H1 (cell line): ENCODE measurements around the gene FA2H. TPM values are rescaled to one million over a fixed set of nuclear protein-coding genes. Genes with fewer than 3 reads are reported as not detected.

ENCODE experiments used
- CTCF ChIA-PET: fragments of 300-600 bp; sonication (Branson Sonifier 250); formaldehyde crosslinking; loops from one replicate; lab custom pipeline; 2021; ENCODE audit not compliant: partially characterized antibody; lab: Charles Lee
- POLR2A ChIA-PET: fragments of 300-600 bp; sonication (Branson Sonifier 250); formaldehyde crosslinking; loops from one replicate; lab custom pipeline; 2021; ENCODE audit warnings: inconsistent platforms; ENCODE audit not compliant: partially characterized antibody; lab: Charles Lee
- DNase-seq, 2 experiments: peaks; one replicate each; pipeline versions ENCODE4 v3.0.0 to v3.0.0-alpha.2; 2010 to 2022; ENCODE audit warnings: low spot score in 2 of 2, low read depth in 1 of 2, mixed read lengths in 1 of 2
- FAIRE-seq: peaks from 2 replicates; lab custom pipeline; 2011; peaks lifted over from hg19 to GRCh38; lab: Jason Lieb, UNC
- H2AFZ ChIP-seq: 2 replicates; pipeline ENCODE4 v1.8.1; 2012; ENCODE audit warnings: low read length, inconsistent platforms
- H2AK5ac ChIP-seq: 2 replicates; pipeline ENCODE4 v1.6.1; 2013; ENCODE audit warnings: low read depth, low read length
- H2BK120ac ChIP-seq: replicated peaks from 2 replicates; pipeline ENCODE3; 2013; ENCODE audit warnings: low read depth, low read length, inconsistent platforms
- H2BK12ac ChIP-seq: 2 replicates; pipeline ENCODE4 v1.6.1; 2013; ENCODE audit warnings: low read depth, low read length
- H2BK15ac ChIP-seq: 2 replicates; pipeline ENCODE4 v1.6.1; 2013; ENCODE audit warnings: low read length
- H2BK20ac ChIP-seq: 2 replicates; pipeline ENCODE4 v1.6.1; 2013; ENCODE audit warnings: low read length
- H2BK5ac ChIP-seq: 2 replicates; pipeline ENCODE4 v1.6.1; 2013; ENCODE audit warnings: low read depth, low read length
- H3K14ac ChIP-seq: 2 replicates; pipeline ENCODE4 v1.6.1; 2013; ENCODE audit warnings: inconsistent platforms; ENCODE audit not compliant: insufficient read length
- H3K18ac ChIP-seq: 2 replicates; pipeline ENCODE4 v1.6.1; 2013; ENCODE audit warnings: low read length; ENCODE audit errors: extremely low read depth
- H3K23ac ChIP-seq: 2 replicates; pipeline ENCODE4 v1.6.1; 2013; ENCODE audit warnings: inconsistent platforms; ENCODE audit not compliant: insufficient read length
- H3K23me2 ChIP-seq: 2 replicates; pipeline ENCODE4 v1.6.1; 2013; ENCODE audit warnings: low read depth, low read length
- H3K27ac ChIP-seq: 2 replicates; pipeline ENCODE4 v1.6.1; 2011; ENCODE audit warnings: low read depth, low read length, inconsistent platforms
- H3K27me3 ChIP-seq, 4 experiments: replicated peaks in 1 of 4; 1 replicate in 1 of 4; 2 replicates in 3 of 4; pipeline versions ENCODE4 v1.6.1 to v1.8.1; 2011 to 2013; ENCODE audit warnings: low read length in 3 of 4, mild to moderate bottlenecking in 3 of 4, inconsistent platforms in 2 of 4, mixed read lengths in 2 of 4, moderate library complexity in 1 of 4; ENCODE audit not compliant: control insufficient read depth in 3 of 4, insufficient read depth in 3 of 4; ENCODE audit errors: extremely low read depth in 1 of 4
- H3K36me3 ChIP-seq, 4 experiments: 2 replicates each; pipeline versions ENCODE4 v1.6.1 to v1.8.1; 2011 to 2013; ENCODE audit warnings: mild to moderate bottlenecking in 4 of 4, low read length in 3 of 4, moderate library complexity in 2 of 4, control low read depth in 1 of 4, inconsistent platforms in 1 of 4; ENCODE audit not compliant: insufficient read depth in 4 of 4, control insufficient read depth in 2 of 4
- H3K4ac ChIP-seq: replicated peaks from 2 replicates; pipeline ENCODE3; 2013; ENCODE audit warnings: low read length, low read depth, mixed read lengths, inconsistent platforms; ENCODE audit not compliant: insufficient read length
- H3K4me1 ChIP-seq, 4 experiments: replicated peaks in 1 of 4; 1 replicate in 1 of 4; 2 replicates in 3 of 4; pipeline versions ENCODE4 v1.6.1 to v1.8.1; 2011 to 2013; ENCODE audit warnings: low read length in 3 of 4, inconsistent platforms in 2 of 4, mixed read lengths in 1 of 4; ENCODE audit not compliant: insufficient read depth in 4 of 4, control insufficient read depth in 3 of 4
- H3K4me2 ChIP-seq, 2 experiments: 2 replicates each; pipeline versions ENCODE4 v1.6.1 to v1.8.1; 2011 to 2013; ENCODE audit warnings: low read depth in 2 of 2, low read length in 2 of 2, control low read depth in 1 of 2, inconsistent platforms in 1 of 2, mild to moderate bottlenecking in 1 of 2; ENCODE audit not compliant: insufficient read depth in 1 of 2
- H3K4me3 ChIP-seq, 4 experiments: fragments of 200-600, 300-600 bp in 1 of 4; sonication (generic), shearing (Covaris generic), sonication (Bioruptor Twin) in 1 of 4; 2 replicates each; pipeline versions ENCODE4 v1.5.1 to v1.8.1; 2011 to 2016; ENCODE audit warnings: low read length in 4 of 4, low read depth in 3 of 4, control low read depth in 2 of 4, inconsistent platforms in 2 of 4, mild to moderate bottlenecking in 2 of 4, mixed read lengths in 1 of 4, moderate library complexity in 1 of 4; ENCODE audit not compliant: insufficient read depth in 2 of 4; ENCODE audit errors: extremely low read depth in 1 of 4
- H3K56ac ChIP-seq: replicated peaks from 2 replicates; pipeline ENCODE3; 2013; ENCODE audit warnings: low read depth, mild to moderate bottlenecking, mixed read lengths, low read length, inconsistent platforms; ENCODE audit not compliant: insufficient read length
- H3K79me1 ChIP-seq: 2 replicates; pipeline ENCODE4 v1.6.1; 2013; ENCODE audit warnings: low read depth, low read length, control low read depth
- H3K79me2 ChIP-seq, 2 experiments: 2 replicates each; pipeline versions ENCODE4 v1.6.1 to v1.8.1; 2012 to 2013; ENCODE audit warnings: low read length in 2 of 2, mild to moderate bottlenecking in 2 of 2, inconsistent platforms in 1 of 2; ENCODE audit not compliant: insufficient read depth in 2 of 2, control insufficient read depth in 1 of 2
- H3K9ac ChIP-seq, 4 experiments: replicated peaks in 1 of 4; 1 replicate in 1 of 4; 2 replicates in 3 of 4; pipeline versions ENCODE4 v1.6.1 to v1.8.1; 2011 to 2013; ENCODE audit warnings: low read depth in 3 of 4, low read length in 3 of 4, control low read depth in 2 of 4, mild to moderate bottlenecking in 2 of 4, moderate library complexity in 2 of 4, inconsistent platforms in 1 of 4; ENCODE audit errors: extremely low read depth in 1 of 4
- H3K9me3 ChIP-seq, 2 experiments: 2 replicates each; pipeline versions ENCODE4 v1.6.1 to v1.8.1; 2012 to 2013; ENCODE audit warnings: mild to moderate bottlenecking in 2 of 2, moderate library complexity in 2 of 2, control low read depth in 1 of 2, inconsistent platforms in 1 of 2, low read depth in 1 of 2, low read length in 1 of 2, mixed read lengths in 1 of 2; ENCODE audit not compliant: insufficient read depth in 2 of 2
- H4K20me1 ChIP-seq, 2 experiments: replicated peaks in 1 of 2; 2 replicates each; pipeline versions ENCODE3 to v1.8.1; 2011 to 2013; ENCODE audit warnings: inconsistent platforms in 2 of 2, low read length in 2 of 2, mild to moderate bottlenecking in 1 of 2; ENCODE audit not compliant: insufficient read depth in 2 of 2, control insufficient read depth in 1 of 2
- H4K5ac ChIP-seq: 2 replicates; pipeline ENCODE4 v1.6.1; 2013; ENCODE audit warnings: low read length, low read depth, mixed read lengths, inconsistent platforms; ENCODE audit not compliant: insufficient read length
- H4K8ac ChIP-seq: 2 replicates; pipeline ENCODE4 v1.8.0; 2013; ENCODE audit warnings: mild to moderate bottlenecking, moderate library complexity, low read length, inconsistent platforms; ENCODE audit not compliant: insufficient read depth; ENCODE audit errors: extremely low read depth
- H4K91ac ChIP-seq: replicated peaks from 2 replicates; pipeline ENCODE3; 2013; ENCODE audit warnings: low read length, mixed read lengths, inconsistent platforms; ENCODE audit not compliant: insufficient read length
- RXRA ChIP-seq: IDR thresholded peaks from 2 replicates; pipeline ENCODE4 v1.6.1; 2011; ENCODE audit warnings: low read depth, mild to moderate bottlenecking, low read length, moderate library complexity; ENCODE audit not compliant: insufficient read depth
- WGBS, 2 experiments: shearing (Covaris generic) in 1 of 2; methylation state at CpG; one replicate each; pipeline versions ENCODE4 v1.1.6 to v1.1.7; 2013 to 2015; ENCODE audit warnings: low lambda C conversion rate in 2 of 2, mixed read lengths in 2 of 2, inconsistent platforms in 1 of 2, low coverage in 1 of 2, missing lambda C conversion rate in 1 of 2; ENCODE audit not compliant: insufficient replicate concordance in 2 of 2, insufficient coverage in 1 of 2, insufficient read length in 1 of 2; ENCODE audit errors: extremely low coverage in 1 of 2, missing lambda C conversion rate in 1 of 2; 5-methylcytosine and 5-hydroxymethylcytosine counted together
- polyA plus RNA-seq, 7 experiments: library from polyadenylated mRNA; depleted of rRNA in 3 of 7; stranded (reverse) in 5 of 7; unstranded in 2 of 7; fragments of >200 nt in 5 of 7; fragments of 200-250 nt in 2 of 7; gene quantifications; 1 replicate in 5 of 7; 2 replicates in 1 of 7; 4 replicates in 1 of 7; pipeline versions ENCODE4 v1.2.1 to v1.2.3, GENCODE V29; 2011 to 2013; ENCODE audit warnings: missing spikeins in 2 of 7, mixed read lengths in 2 of 7
- total RNA-seq: library from RNA; stranded (reverse); fragmentation: NEBNext Ultra II Directional; extraction: Animal tissue kit (Norgen Biotek cat#: 25700); gene quantifications from 2 replicates; pipeline ENCODE4 v1.2.1, GENCODE V29; 2021
- TF ChIP-seq, protein P1 (sequence below), 3 experiments: IDR thresholded peaks; 1 replicate in 2 of 3; 2 replicates in 1 of 3; pipeline versions ENCODE4 v1.5.1 to v1.6.1; 2011; ENCODE audit warnings: low read length in 3 of 3, mild to moderate bottlenecking in 3 of 3, inconsistent platforms in 2 of 3, low read depth in 1 of 3, moderate library complexity in 1 of 3; ENCODE audit not compliant: insufficient read depth in 1 of 3; ENCODE audit errors: control extremely low read depth in 1 of 3

The FA2H gene
- total and polyA plus RNA-seq, 2 of the 8 experiments (the other 6 are each of a cell fraction or from before 2014, with no cell fraction given): 2.1 to 2.5 TPM

DNA sequence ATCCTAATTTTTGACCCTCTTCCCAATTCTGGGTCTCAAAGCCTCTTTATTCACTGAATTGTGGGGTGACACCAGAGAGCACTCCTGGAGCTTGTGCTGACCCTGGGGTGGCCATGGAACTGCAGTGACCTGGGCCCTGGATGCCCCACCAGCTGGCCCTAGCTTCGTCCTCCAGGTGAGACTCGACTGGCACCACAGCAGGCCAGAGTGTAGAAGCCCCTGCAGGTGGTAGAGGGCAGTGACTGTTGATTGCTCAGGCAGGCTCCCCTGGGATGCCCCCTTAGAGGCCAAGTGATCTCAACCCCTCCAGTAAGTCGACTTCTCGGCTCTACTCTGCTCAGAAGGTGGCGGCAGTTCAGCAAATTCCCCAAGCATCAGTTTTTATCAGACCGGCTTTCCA, 6.4 kb downstream of the FA2H start:
- no peak overlapping the region for H3K9ac ChIP-seq
- FAIRE-seq (no peak), DNase-seq (no peak)
- H3K36me3 ChIP-seq: no peaks in the 10 kb centered on the region
- H3K4me2 ChIP-seq: no peak overlapping the region
- H3K56ac ChIP-seq: no peak overlapping the region
- no peak overlapping the region for H3K27ac ChIP-seq
- H3K18ac ChIP-seq: no peak overlapping the region
- peak overlapping the region; percentile 20; the same call in 1 of the 2 replicates for H4K8ac ChIP-seq
- ChIA-PET CTCF (interaction anchor here (0.7 to 3.9 kb wide), 10 partner anchors 14 to 94 kb away, joined by 3 to 27 read pairs (median 6); no protein-coding TSS in a partner anchor), POLR2A (no interaction called here)
- no peak overlapping the region for H3K4me3 ChIP-seq
- no peak for TF ChIP-seq RXRA
- TF ChIP-seq, protein P1, sequence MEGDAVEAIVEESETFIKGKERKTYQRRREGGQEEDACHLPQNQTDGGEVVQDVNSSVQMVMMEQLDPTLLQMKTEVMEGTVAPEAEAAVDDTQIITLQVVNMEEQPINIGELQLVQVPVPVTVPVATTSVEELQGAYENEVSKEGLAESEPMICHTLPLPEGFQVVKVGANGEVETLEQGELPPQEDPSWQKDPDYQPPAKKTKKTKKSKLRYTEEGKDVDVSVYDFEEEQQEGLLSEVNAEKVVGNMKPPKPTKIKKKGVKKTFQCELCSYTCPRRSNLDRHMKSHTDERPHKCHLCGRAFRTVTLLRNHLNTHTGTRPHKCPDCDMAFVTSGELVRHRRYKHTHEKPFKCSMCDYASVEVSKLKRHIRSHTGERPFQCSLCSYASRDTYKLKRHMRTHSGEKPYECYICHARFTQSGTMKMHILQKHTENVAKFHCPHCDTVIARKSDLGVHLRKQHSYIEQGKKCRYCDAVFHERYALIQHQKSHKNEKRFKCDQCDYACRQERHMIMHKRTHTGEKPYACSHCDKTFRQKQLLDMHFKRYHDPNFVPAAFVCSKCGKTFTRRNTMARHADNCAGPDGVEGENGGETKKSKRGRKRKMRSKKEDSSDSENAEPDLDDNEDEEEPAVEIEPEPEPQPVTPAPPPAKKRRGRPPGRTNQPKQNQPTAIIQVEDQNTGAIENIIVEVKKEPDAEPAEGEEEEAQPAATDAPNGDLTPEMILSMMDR (IDR thresholded peaks at IDR 0.05; ENCODE audit: control extremely low read depth in 1 of 3, insufficient read depth in 1 of 3, low read depth in 1 of 3, low read length in 3 of 3): 0 out of 4 replicates have a peak, but pooled peaks of 1 of the 3 experiments have one; percentile 8
- H3K23ac ChIP-seq: no peak overlapping the region
- H3K9me3 ChIP-seq: no peaks in the 10 kb centered on the region
- no peak overlapping the region for H4K91ac ChIP-seq
- H2BK5ac ChIP-seq: no peak overlapping the region
- H3K4ac ChIP-seq: no peak overlapping the region
- no peaks in the 10 kb centered on the region for H4K20me1 ChIP-seq
- no peaks in the 10 kb centered on the region for H3K79me1 ChIP-seq
- no peaks in the 10 kb centered on the region for H3K23me2 ChIP-seq
- H3K79me2 ChIP-seq: no peaks in the 10 kb centered on the region
- no peak overlapping the region for H2AFZ ChIP-seq
- no peak overlapping the region for H2BK20ac ChIP-seq
- no peak overlapping the region for H2BK12ac ChIP-seq
- no peak overlapping the region for H4K5ac ChIP-seq
- no peak overlapping the region for H2BK120ac ChIP-seq
- peaks cover 0 to 4% (median under 1%) of the 10 kb centered on the region in 4 experiments; a peak in 6 of 7 replicates for H3K27me3 ChIP-seq
- no peak overlapping the region for H2AK5ac ChIP-seq
- WGBS, 2 experiments: 90% methylated on average over 6 of the region's 6 CpGs; no CpG with 5 or more reads in 1 of the 2 experiments
- H2BK15ac ChIP-seq: no peak overlapping the region
- H3K4me1 ChIP-seq: no peaks in the 10 kb centered on the region
- no peak overlapping the region for H3K14ac ChIP-seq
